HG02840 (cell line): ENCODE results near the gene ASPSCR1.

Experiments used
- ATAC-seq: cut with Tn5 transposase; IDR thresholded peaks from one replicate; pipeline ENCODE4 v1.9.1; 2021; ENCODE audit warnings: mild to moderate bottlenecking, moderate library complexity, moderate number of reproducible peaks; ENCODE audit not compliant: unreplicated experiment, low FRiP score

ASPSCR1 gene

GRCh38 chr17:82010575-82011525 lies 33.4 kb downstream of the ASPSCR1 start:
- no peak for ATAC-seq

GRCh38 chr17:82011617-82012187 lies 34.3 kb downstream of the ASPSCR1 start:
- ATAC-seq, result no peak

DNA sequence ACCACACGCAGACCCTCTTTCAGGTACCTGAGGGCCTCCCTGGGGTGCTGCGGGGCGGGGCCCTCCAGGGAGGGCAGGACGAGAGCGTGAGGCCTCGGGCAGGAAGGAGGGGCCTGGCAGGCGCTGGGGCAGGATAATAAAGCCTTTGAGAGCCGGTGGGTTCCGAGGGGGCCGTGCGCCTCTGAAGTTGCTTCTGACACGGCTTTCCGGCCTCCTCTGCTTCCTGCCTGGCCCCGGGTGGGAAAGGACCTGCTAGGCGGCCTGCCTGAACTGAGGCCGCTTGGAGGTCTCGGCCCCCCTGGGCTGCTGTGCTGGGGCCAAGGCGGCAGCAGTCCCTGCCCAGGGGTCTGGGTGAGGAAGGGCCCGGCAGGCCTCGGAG lies 34.8 kb downstream of the ASPSCR1 start:
- no peak for ATAC-seq

- ATAC-seq, result no peak
Observed at GRCh38 chr17:82012640-82013295, 35.3 kb downstream of the ASPSCR1 start.

GRCh38 chr17:82013341-82013740 lies 35.9 kb downstream of the ASPSCR1 start:
- no peak for ATAC-seq

DNA sequence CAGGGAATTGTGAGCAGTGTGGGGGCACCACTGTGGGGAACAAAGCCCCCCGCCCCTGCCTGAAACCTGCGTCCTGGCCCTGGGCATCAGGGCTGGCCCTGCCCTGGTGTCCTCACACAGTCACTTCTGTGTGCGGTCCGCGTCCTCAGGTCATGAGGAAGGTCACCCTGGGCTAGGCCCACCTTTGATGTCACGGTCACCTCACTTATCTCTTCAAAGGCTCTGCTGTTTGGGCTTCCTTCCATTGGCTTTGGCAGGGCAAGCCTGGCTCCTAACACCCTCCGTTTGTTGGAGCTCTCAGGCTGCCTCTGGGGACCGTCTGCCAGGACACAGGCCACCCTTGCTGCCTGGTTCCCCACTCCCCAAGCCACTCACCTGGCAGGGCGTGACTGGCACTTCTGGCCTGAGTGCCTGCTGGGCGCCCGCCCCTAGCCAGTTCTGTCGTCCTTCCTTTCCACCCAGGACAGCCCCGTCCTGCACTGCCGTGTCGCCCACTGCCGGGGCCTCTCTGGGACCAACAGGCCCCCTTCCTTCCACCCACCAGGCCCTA lies 36.4 kb downstream of the ASPSCR1 start:
- no peak for ATAC-seq

DNA sequence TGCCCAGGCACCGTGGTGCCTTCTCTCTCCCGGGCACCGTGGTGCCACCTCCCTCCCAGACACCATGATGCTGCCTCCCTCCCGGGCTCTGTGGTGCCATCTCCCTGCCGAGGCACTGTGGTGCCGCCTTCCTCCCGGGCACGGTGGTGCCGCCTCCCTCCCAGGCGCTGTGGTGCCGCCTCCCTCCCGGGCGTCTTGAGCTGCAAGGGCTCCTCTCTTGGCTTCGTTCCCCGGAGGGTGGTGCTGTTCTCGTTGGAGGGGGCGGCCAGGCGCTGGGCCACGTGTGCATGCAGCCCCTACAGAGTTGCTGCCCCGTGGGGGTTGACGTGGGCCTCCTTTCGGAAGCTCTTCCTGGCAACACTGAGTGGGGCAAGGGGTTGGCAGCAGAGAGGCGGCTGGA lies 37.0 kb downstream of the ASPSCR1 start:
- no peak for ATAC-seq

DNA sequence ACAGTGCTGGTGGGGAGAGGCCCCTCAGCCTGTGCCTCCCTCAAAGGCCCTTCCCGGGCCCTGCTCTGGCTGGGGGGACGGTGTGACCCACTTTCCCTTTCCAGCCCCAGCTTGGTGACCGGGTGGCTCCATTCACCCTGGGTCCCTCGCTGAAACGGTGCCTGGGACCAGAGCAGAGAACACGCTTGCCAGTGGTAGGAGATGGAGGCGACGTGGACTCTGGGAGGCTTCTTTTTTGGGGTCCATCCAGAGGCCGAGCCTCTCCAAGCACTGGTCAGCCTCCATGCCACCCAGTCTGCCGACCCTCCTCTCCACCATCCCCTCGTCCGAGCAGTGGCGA lies 37.5 kb downstream of the ASPSCR1 start:
- ATAC-seq, result no peak

GRCh38 chr17:82015311-82015971 lies 38.0 kb downstream of the ASPSCR1 start:
- ATAC-seq, result no peak

DNA sequence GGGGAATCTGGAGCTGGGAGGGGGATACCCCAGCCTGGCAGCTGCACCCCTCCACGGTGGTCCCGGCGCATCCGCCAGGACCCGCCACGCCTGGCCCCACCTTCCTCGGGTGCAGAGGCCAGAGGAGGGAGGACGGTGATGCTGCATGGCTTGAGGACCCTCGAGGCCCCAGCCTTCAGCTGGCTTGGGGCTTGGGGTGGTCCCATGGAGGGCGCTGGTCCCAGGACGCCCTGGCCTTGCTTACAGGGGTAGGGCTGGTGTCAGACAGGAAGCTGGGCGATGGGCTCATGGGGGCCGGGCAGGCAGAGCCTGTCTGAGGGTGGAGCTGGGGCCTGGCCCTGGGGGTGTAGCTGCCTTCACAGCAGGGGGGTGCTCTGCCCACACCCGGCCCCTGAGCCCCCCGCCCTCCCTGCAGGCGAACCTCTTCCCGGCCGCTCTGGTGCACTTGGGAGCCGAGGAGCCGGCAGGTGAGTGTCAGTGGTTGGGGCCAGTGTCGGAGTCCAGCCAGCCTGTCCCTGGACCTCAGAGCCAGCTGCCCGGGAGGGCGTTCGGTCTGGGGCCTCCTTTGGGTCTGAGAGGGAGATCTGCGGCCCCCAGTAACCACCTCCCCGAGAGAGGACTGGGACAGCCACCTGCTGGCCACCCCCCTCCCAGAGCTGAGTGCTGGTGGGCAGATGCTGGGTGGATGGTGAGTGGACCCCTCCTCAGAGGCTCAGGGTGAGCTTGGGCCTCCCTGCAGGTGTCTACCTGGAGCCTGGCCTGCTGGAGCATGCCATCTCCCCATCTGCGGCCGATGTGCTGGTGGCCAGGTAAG lies 38.8 kb downstream of the ASPSCR1 start:
- no peak for ATAC-seq

GRCh38 chr17:82016875-82017459 lies 39.5 kb downstream of the ASPSCR1 start:
- no peak for ATAC-seq

DNA sequence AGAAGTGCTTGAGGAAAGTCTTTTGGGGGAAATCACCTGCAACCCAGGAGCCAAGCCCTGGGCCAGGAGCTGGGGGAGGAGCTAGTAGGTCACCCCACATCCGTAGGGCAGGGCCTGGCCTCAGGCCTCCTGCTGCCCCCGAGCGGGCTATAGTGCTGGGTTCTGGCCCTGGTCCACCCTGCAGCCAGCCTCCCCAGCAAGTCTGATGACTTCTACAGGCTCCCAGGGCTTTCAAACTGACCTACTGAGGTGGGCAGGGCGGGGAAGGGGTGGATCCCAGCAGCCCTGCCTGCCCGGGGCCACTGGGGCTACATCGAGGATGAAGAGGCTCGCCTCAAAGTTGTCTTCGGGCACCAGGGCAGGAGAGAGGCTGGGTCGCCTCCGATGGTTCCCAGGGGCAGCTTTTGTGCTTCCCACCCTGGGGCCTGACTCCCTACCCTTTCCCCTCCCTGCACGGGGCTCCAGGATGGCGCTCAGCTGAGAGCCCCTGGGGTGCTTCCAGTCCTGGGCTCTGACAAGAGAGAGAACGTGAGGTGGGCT lies 40.3 kb downstream of the ASPSCR1 start:
- no peak for ATAC-seq

DNA sequence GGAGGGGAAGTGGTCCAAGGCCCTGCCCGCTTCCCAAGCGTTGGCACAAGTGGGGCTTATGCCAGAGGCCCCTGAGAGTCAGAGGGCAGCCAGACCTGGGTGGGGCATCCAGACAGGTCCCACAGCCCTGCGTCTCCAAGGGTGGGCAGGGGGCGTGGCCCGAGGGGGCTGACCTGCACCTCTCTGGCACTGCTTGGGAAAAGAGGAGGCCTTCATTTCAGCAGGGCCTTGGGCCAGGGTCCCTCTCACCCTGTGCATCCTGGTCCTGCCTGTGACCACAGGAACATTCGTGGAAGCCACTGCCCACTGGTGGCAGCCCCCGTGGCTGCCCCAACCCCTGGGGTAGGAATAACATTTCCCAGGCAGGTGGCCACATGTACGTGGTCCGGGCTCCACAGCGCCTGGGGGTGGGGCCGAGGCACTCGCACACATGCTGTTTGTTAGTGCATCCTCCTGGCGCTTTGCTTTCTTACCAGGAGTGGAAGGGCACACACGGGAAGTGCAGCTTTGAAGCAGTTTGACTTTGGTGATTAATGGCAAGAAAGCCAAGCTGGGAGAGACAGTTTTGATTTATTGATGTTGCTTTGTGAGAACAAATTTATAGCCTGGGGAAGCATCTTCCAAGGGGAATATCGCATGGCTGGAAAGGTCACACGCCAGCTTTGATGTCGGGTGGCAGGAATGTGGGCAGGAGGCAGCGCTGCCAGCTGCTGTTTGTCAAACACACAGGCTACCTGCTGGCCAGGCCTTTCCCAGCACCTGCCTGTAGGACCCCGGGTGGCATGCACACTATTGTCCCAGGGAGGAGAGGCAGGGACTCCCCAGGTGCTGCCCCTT lies 40.9 kb downstream of the ASPSCR1 start:
- ATAC-seq, result no peak

- ATAC-seq, result no peak
Observed at GRCh38 chr17:82018989-82019689, 41.7 kb downstream of the ASPSCR1 start.

GRCh38 chr17:82019690-82020571 lies 42.5 kb downstream of the ASPSCR1 start:
- no peak for ATAC-seq

DNA sequence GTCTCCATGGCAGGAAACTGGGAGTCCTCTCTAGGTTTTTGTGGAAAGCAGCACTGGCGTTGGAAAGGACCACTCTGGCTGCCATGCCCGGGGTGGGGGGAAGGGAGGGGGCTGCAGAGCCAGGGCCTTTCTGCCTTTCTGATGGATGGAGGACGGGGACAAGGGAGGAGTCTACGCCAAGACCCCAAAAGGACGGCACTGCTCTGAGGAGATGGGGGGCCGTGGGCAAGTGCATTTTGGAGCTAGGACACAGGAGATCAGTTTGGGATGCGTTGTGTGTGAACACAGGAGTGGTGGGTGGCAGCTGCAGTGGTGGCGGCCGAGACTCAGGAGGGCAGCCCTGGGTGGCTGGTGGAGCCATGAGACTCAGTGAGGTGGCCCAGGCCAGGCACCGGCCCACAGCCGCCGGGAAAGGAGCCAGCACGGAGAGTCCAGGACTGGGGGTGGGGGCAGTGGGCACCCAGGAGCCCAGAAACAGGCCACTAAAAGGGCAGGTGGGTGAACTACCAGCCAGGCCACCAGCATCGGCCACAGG lies 43.2 kb downstream of the ASPSCR1 start:
- ATAC-seq, result no peak
